Measurements from ENCODE around the gene HBB. TPM values are rescaled to one million over a fixed set of nuclear protein-coding genes. Genes with fewer than 3 reads are reported as not detected.

HBB gene
- total RNA-seq, 4 donors from 2014 or later: 1.1 to 2.0 TPM; not detected in 2

- no peaks in the 10 kb centered on the region for H3K27me3 ChIP-seq
- in situ Hi-C loops (cut with MboI; ENCODE audit: low pct_ligation_motif_present in 1 of 4, low pct_unique_long_range_greater_than_20kb in 1 of 4, low sequenced_read_pairs in 3 of 4): no loop called here
- WGBS, 2 donors (ENCODE audit: low coverage in 1 of 2): 92% methylated on average over 2 of the region's 2 CpGs
- no peaks in the 10 kb centered on the region for H3K4me1 ChIP-seq
- intact Hi-C loops (cut with DNase I; ENCODE audit: low total_unique reads): no loop called here
- H3K27ac ChIP-seq: no peak overlapping the region
- no peaks in the 10 kb centered on the region for H3K9me3 ChIP-seq
- H3K36me3 ChIP-seq: no peaks in the 10 kb centered on the region
- no peak overlapping the region for H3K4me3 ChIP-seq
- TF ChIP-seq EP300 (IDR thresholded peaks at IDR 0.05; ENCODE audit: low read depth) (no peak), CTCF (IDR thresholded peaks at IDR 0.05) (no peak), POLR2A (IDR thresholded peaks at IDR 0.05) (no peak), POLR2AphosphoS5 (IDR thresholded peaks at IDR 0.05) (no peak)
- no peak for DNase-seq
Measured at GRCh38 chr11:5231111-5231510, 4.2 kb upstream of the HBB start.

GRCh38 chr11:5230266-5230665 is 3.4 kb upstream of the HBB start:
- in situ Hi-C loops (cut with MboI; ENCODE audit: low pct_ligation_motif_present in 1 of 4, low pct_unique_long_range_greater_than_20kb in 1 of 4, low sequenced_read_pairs in 3 of 4): no loop called here
- no peak for TF ChIP-seq EP300 (IDR thresholded peaks at IDR 0.05; ENCODE audit: low read depth)
- no peak for TF ChIP-seq POLR2A (IDR thresholded peaks at IDR 0.05)
- no peak for TF ChIP-seq POLR2AphosphoS5 (IDR thresholded peaks at IDR 0.05)
- TF ChIP-seq CTCF (IDR thresholded peaks at IDR 0.05): no peak
- H3K27ac ChIP-seq: no peak overlapping the region
- no peaks in the 10 kb centered on the region for H3K36me3 ChIP-seq
- no peaks in the 10 kb centered on the region for H3K9me3 ChIP-seq
- no peak overlapping the region for H3K4me3 ChIP-seq
- H3K27me3 ChIP-seq: no peaks in the 10 kb centered on the region
- intact Hi-C loops (cut with DNase I; ENCODE audit: low total_unique reads): no loop called here
- no peaks in the 10 kb centered on the region for H3K4me1 ChIP-seq
- no peak for DNase-seq
- 79 to 93% methylated on average over 1 of the region's 1 CpG for WGBS, 2 donors (ENCODE audit: low coverage in 1 of 2)

- in situ Hi-C loops (cut with MboI; ENCODE audit: low pct_ligation_motif_present in 1 of 4, low pct_unique_long_range_greater_than_20kb in 1 of 4, low sequenced_read_pairs in 3 of 4): no loop called here
- H3K4me1 ChIP-seq: no peaks in the 10 kb centered on the region
- no peaks in the 10 kb centered on the region for H3K36me3 ChIP-seq
- TF ChIP-seq EP300 (IDR thresholded peaks at IDR 0.05; ENCODE audit: low read depth): no peak
- TF ChIP-seq POLR2AphosphoS5 (IDR thresholded peaks at IDR 0.05): no peak
- TF ChIP-seq POLR2A (IDR thresholded peaks at IDR 0.05): no peak
- TF ChIP-seq CTCF (IDR thresholded peaks at IDR 0.05): no peak
- DNase-seq: no peak
- H3K27ac ChIP-seq: no peak overlapping the region
- H3K4me3 ChIP-seq: no peak overlapping the region
- intact Hi-C loops (cut with DNase I; ENCODE audit: low total_unique reads): no loop called here
- WGBS, 2 donors (ENCODE audit: low coverage in 1 of 2): 64 to 80% methylated on average over 2 of the region's 2 CpGs
- H3K9me3 ChIP-seq: no peaks in the 10 kb centered on the region
- no peaks in the 10 kb centered on the region for H3K27me3 ChIP-seq
Measured at GRCh38 chr11:5229796-5230195, 2.9 kb upstream of the HBB start.

GRCh38 chr11:5229356-5229755 is 2.5 kb upstream of the HBB start:
- in situ Hi-C loops (cut with MboI; ENCODE audit: low pct_ligation_motif_present in 1 of 4, low pct_unique_long_range_greater_than_20kb in 1 of 4, low sequenced_read_pairs in 3 of 4): no loop called here
- Histone ChIP-seq H3K27me3 (no peaks in the 10 kb centered on the region), H3K4me3 (no peak overlapping the region), H3K4me1 (no peaks in the 10 kb centered on the region), H3K9me3 (no peaks in the 10 kb centered on the region), H3K36me3 (no peaks in the 10 kb centered on the region), H3K27ac (no peak overlapping the region)
- DNase-seq: no peak
- 81 to 83% methylated on average over 1 of the region's 1 CpG for WGBS, 2 donors (ENCODE audit: low coverage in 1 of 2)
- TF ChIP-seq POLR2AphosphoS5 (IDR thresholded peaks at IDR 0.05) (no peak), EP300 (IDR thresholded peaks at IDR 0.05; ENCODE audit: low read depth) (no peak), CTCF (IDR thresholded peaks at IDR 0.05) (no peak), POLR2A (IDR thresholded peaks at IDR 0.05) (no peak)
- intact Hi-C loops (cut with DNase I; ENCODE audit: low total_unique reads): no loop called here

All from transverse colon (tissue), 4 donors.